Measurements from ENCODE around the gene DPM1. TPM values are rescaled to one million over a fixed set of nuclear protein-coding genes. Genes with fewer than 3 reads are reported as not detected.

Gene DPM1
- total RNA-seq, 1 experiment from 2014 or later, result 65.5 TPM

- Histone ChIP-seq H4K20me1 (ENCODE audit: insufficient read depth) (peaks cover 41% of the 10 kb centered on the region; the same call in 1 of the 2 replicates), H3K4me3 (replicated peaks in 1 of 2; ENCODE audit: low read depth in 1 of 2, low read length in 2 of 2) (no peak overlapping the region), H3K9me3 (ENCODE audit: control insufficient read depth in 1 of 2, insufficient read depth in 1 of 2, low read depth in 1 of 2, low read length in 2 of 2) (no peaks in the 10 kb centered on the region), H3K9me2 (ENCODE audit: insufficient read depth) (no peaks in the 10 kb centered on the region), H3K27ac (ENCODE audit: low read depth, low read length) (no peak overlapping the region), H3K36me3 (ENCODE audit: control insufficient read depth in 1 of 2, insufficient read depth in 2 of 2, low read length in 2 of 2) (peaks cover 22 to 33% of the 10 kb centered on the region in 2 experiments), H3K79me2 (ENCODE audit: insufficient read depth, low read length) (peaks cover 99% of the 10 kb centered on the region), H3K27me3 (ENCODE audit: insufficient read depth, low read length) (no peaks in the 10 kb centered on the region), H3K4me1 (ENCODE audit: control insufficient read depth in 1 of 2, insufficient read depth in 2 of 2, low read length in 2 of 2) (no peaks in the 10 kb centered on the region), H2AFZ (ENCODE audit: low read depth, low read length, poor library complexity, severe bottlenecking) (no peak overlapping the region), H3K9ac (ENCODE audit: low read length) (no peak overlapping the region), H3K4me2 (ENCODE audit: low read length) (no peak overlapping the region)
- intact Hi-C loops (cut with micrococcal nuclease), result no loop called here
- ChIA-PET RAD21 (ENCODE audit: low non-redundant PET in 1 of 2, low total read pairs in 2 of 2, uncharacterized antibody in 2 of 2, unreplicated experiment in 2 of 2) (no interaction called here), CTCF (no interaction called here), POLR2A (no interaction called here)
- DNase-seq (ENCODE audit: low read depth, low spot score) (no peak), ATAC-seq (no peak)
- no peak for TF ChIP-seq FOSL1 (IDR thresholded peaks at IDR 0.05; ENCODE audit: low read depth)
- TF ChIP-seq POLR2AphosphoS5 (IDR thresholded peaks at IDR 0.05; ENCODE audit: low read depth, low read length), result no peak
- no peak for TF ChIP-seq SP1 (IDR thresholded peaks at IDR 0.05; ENCODE audit: low read depth)
- BruUV-seq (replicated peaks), result no TSS peak
These were observed 54.2 kb downstream of the DPM1 start for GRCh38 chr20:50904067-50904570.

- no peaks in the 10 kb centered on the region for H3K9me3 ChIP-seq (ENCODE audit: control insufficient read depth in 1 of 2, insufficient read depth in 1 of 2, low read depth in 1 of 2, low read length in 2 of 2)
- H3K4me1 ChIP-seq (ENCODE audit: control insufficient read depth in 1 of 2, insufficient read depth in 2 of 2, low read length in 2 of 2), result no peaks in the 10 kb centered on the region
- intact Hi-C loops (cut with micrococcal nuclease), result no loop called here
- RAD21 ChIA-PET (ENCODE audit: low non-redundant PET in 1 of 2, low total read pairs in 2 of 2, uncharacterized antibody in 2 of 2, unreplicated experiment in 2 of 2), result no interaction called here
- peaks cover 41% of the 10 kb centered on the region; the same call in 1 of the 2 replicates for H4K20me1 ChIP-seq (ENCODE audit: insufficient read depth)
- H3K9ac ChIP-seq (ENCODE audit: low read length), result no peak overlapping the region
- H3K4me2 ChIP-seq (ENCODE audit: low read length), result no peak overlapping the region
- no peak overlapping the region for H3K4me3 ChIP-seq (replicated peaks in 1 of 2; ENCODE audit: low read depth in 1 of 2, low read length in 2 of 2)
- POLR2A ChIA-PET, result no interaction called here
- CTCF ChIA-PET, result interaction anchor here (0.6 to 1.4 kb wide), 2 partner anchors 26 to 449 kb away, joined by 3 to 4 read pairs; no protein-coding TSS in a partner anchor
- H3K27me3 ChIP-seq (ENCODE audit: insufficient read depth, low read length), result no peaks in the 10 kb centered on the region
- H3K79me2 ChIP-seq (ENCODE audit: insufficient read depth, low read length), result peaks cover 99% of the 10 kb centered on the region
- ATAC-seq, result no peak
- peaks cover 24 to 39% of the 10 kb centered on the region in 2 experiments for H3K36me3 ChIP-seq (ENCODE audit: control insufficient read depth in 1 of 2, insufficient read depth in 2 of 2, low read length in 2 of 2)
- DNase-seq (ENCODE audit: low read depth, low spot score), result no peak
- H3K27ac ChIP-seq (ENCODE audit: low read depth, low read length), result no peak overlapping the region
- no peak for TF ChIP-seq TCF7L2 (IDR thresholded peaks at IDR 0.05; ENCODE audit: borderline replicate concordance, extremely low read depth, insufficient read depth, insufficient read length)
- no peak for TF ChIP-seq SRF (IDR thresholded peaks at IDR 0.05; ENCODE audit: low read depth)
- H2AFZ ChIP-seq (ENCODE audit: low read depth, low read length, poor library complexity, severe bottlenecking), result no peak overlapping the region
- no peaks in the 10 kb centered on the region for H3K9me2 ChIP-seq (ENCODE audit: insufficient read depth)
- no TSS peak for BruUV-seq (replicated peaks)
These were observed 54.8 kb downstream of the DPM1 start for GRCh38 chr20:50903353-50904051.

Data from HCT116 (cell line).